ENCODE results near the gene CEP95.

The CEP95 gene

GRCh38 chr17:64509179-64509578, 2.4 kb downstream of the CEP95 start:
- H3K4me3 ChIP-seq (ENCODE audit: low read depth, low read length) = no peak overlapping the region
- no peak for DNase-seq (ENCODE audit: low read depth)
- TF ChIP-seq CTCF (IDR thresholded peaks at IDR 0.05; ENCODE audit: low read depth, low read length, missing control alignments) = no peak
- in situ Hi-C loops (cut with HindIII; ENCODE audit: low sequenced_read_pairs) = no loop called here

- in situ Hi-C loops (cut with HindIII; ENCODE audit: low sequenced_read_pairs) = no loop called here
- no peak overlapping the region for H3K4me3 ChIP-seq (ENCODE audit: low read depth, low read length)
- no peak for TF ChIP-seq CTCF (IDR thresholded peaks at IDR 0.05; ENCODE audit: low read depth, low read length, missing control alignments)
- DNase-seq (ENCODE audit: low read depth) = no peak
Measured at GRCh38 chr17:64515419-64515818, 8.6 kb downstream of the CEP95 start.

- DNase-seq (ENCODE audit: low read depth) = no peak
- in situ Hi-C loops (cut with HindIII; ENCODE audit: low sequenced_read_pairs) = no loop called here
- no peak for TF ChIP-seq CTCF (IDR thresholded peaks at IDR 0.05; ENCODE audit: low read depth, low read length, missing control alignments)
- no peak overlapping the region for H3K4me3 ChIP-seq (ENCODE audit: low read depth, low read length)
Measured at GRCh38 chr17:64515829-64516228, 9.1 kb downstream of the CEP95 start.

- TF ChIP-seq CTCF (IDR thresholded peaks at IDR 0.05; ENCODE audit: low read depth, low read length, missing control alignments) = no peak
- in situ Hi-C loops (cut with HindIII; ENCODE audit: low sequenced_read_pairs) = no loop called here
- H3K4me3 ChIP-seq (ENCODE audit: low read depth, low read length) = no peak overlapping the region
- no peak for DNase-seq (ENCODE audit: low read depth)
Measured at GRCh38 chr17:64519601-64520000, 12.8 kb downstream of the CEP95 start.

GRCh38 chr17:64520359-64520758, 13.6 kb downstream of the CEP95 start:
- in situ Hi-C loops (cut with HindIII; ENCODE audit: low sequenced_read_pairs) = loop anchor here (5.0 kb wide), 1 partner anchor 47 kb away; no protein-coding TSS in a partner anchor
- DNase-seq (ENCODE audit: low read depth) = no peak
- H3K4me3 ChIP-seq (ENCODE audit: low read depth, low read length) = no peak overlapping the region
- TF ChIP-seq CTCF (IDR thresholded peaks at IDR 0.05; ENCODE audit: low read depth, low read length, missing control alignments) = no peak

- no peak for TF ChIP-seq CTCF (IDR thresholded peaks at IDR 0.05; ENCODE audit: low read depth, low read length, missing control alignments)
- in situ Hi-C loops (cut with HindIII; ENCODE audit: low sequenced_read_pairs) = no loop called here
- H3K4me3 ChIP-seq (ENCODE audit: low read depth, low read length) = no peak overlapping the region
- no peak for DNase-seq (ENCODE audit: low read depth)
Measured at GRCh38 chr17:64527914-64528313, 21.1 kb downstream of the CEP95 start.

- no peak for DNase-seq (ENCODE audit: low read depth)
- no peak for TF ChIP-seq CTCF (IDR thresholded peaks at IDR 0.05; ENCODE audit: low read depth, low read length, missing control alignments)
- H3K4me3 ChIP-seq (ENCODE audit: low read depth, low read length) = no peak overlapping the region
- in situ Hi-C loops (cut with HindIII; ENCODE audit: low sequenced_read_pairs) = no loop called here
Measured at GRCh38 chr17:64529221-64529620, 22.4 kb downstream of the CEP95 start.
